ENCODE data around the gene CEPT1.

DNA sequence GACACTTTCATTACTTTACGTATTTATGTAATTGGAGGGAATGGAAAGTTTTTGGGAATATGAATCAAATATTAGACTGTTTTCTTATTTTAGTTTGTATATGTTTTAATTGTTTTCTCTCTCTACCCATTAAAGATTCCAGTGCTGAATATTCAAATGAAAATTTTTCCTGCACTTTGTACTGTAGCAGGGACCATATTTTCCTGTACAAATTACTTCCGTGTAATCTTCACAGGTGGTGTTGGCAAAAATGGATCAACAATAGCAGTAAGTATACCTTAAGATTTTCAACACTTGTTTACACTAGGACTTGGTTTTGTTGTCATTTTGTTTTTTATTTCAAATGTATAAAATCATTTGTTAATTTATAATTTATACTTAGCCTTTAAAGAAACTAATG, 42.0 kb downstream of the CEPT1 start:
- TF ChIP-seq REST (IDR thresholded peaks at IDR 0.05; ENCODE audit: borderline replicate concordance) (no peak), REST (CRISPR knock-in tag; IDR thresholded peaks at IDR 0.05; ENCODE audit: low read depth) (no peak), ETV1 (tag; conservative IDR thresholded peaks at IDR 0.05; ENCODE audit: low read depth) (no peak), NFRKB (IDR thresholded peaks at IDR 0.05; ENCODE audit: low read depth) (no peak)

All from K562 (cell line).